RCC 7860 (cell line): ENCODE measurements around the gene TECPR2.
"Not testable (repeated sequence)": the region's sequence is repeated elsewhere in the genome, so short reads cannot be mapped to it uniquely, and the experiment has no call there.

Experiments
- DNase-seq: peaks from one replicate; pipeline ENCODE4 v3.0.0-alpha.2; 2015; ENCODE audit warnings: low spot score
- FAIRE-seq: peaks from 2 replicates; lab custom pipeline; 2012; peaks lifted over from hg19 to GRCh38; lab: Jason Lieb, UNC

The TECPR2 gene

DNA sequence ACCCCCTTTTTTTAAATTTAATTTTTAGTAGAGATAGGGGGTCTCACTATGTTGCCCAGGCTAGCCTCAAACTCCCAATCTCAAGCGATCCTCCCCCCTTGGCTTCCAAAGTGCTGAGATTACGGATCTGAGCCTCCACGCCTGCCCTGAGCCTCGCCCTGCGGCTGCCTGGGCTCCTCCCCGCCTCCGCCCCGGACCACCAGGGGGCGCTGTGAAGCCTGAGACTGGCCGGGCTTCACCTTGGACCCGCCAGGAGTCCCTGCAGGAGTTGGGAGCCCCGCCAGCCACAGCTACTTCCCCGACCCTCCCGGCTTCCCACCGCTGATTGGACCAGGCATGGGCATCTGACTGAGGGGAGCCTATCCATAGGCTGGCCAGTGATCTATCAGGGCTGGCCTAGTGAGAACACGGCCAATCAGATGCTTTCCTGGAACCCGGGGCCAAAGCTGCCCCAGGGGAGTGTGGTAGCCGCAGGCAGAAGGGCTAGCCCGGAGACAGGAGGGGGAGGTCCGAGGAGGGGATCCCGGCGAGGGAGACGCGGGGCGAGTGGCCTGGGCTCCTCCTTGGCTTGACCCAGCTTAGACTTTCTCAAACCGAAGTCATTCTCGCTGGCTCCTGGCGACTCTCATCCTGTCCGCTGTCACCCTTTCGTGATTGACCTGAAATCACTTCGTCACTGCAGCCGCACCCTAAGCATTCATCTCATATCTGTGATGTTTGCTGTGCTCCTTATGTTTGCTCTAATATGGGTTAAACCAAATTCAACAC lies 161.9 kb downstream of the TECPR2 start:
- peak; percentile 66 for FAIRE-seq
- peak; percentile 92 for DNase-seq

DNA sequence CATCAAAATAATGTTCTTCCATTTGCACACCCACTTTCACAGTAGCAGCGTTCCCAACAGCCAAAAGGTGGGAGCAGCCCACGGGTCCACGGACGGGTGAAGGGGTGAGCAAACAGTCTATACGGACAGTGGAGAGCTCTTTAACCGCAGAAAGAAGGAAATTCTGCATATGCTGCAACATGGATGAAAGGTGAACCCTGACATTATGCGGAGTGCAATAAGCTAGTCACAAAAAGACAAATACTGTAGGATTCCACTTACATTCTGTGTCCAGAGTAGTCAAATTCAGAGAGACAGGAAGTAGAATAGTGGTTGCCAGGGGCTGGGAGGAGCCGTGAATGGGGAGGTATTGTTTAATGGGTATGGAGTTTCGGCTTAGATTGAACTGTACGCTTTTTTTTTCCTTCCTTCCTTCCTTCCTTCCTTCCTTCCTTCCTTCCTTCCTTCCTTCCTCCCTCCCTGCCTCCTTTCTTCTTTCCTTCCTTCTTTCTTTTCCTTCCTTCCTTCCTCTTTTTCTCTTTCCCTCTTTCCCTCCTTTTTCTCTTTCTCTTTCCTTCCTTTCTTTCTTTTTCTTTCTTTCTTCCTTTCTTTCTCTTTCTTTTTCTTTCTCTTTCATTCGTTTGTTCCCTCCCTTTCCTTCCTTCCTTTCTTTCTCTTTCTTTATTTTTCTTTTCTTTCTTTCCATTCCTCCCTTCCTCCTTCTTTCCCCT lies 162.6 kb downstream of the TECPR2 start:
- FAIRE-seq (no peak), DNase-seq (peak; percentile 7)

DNA sequence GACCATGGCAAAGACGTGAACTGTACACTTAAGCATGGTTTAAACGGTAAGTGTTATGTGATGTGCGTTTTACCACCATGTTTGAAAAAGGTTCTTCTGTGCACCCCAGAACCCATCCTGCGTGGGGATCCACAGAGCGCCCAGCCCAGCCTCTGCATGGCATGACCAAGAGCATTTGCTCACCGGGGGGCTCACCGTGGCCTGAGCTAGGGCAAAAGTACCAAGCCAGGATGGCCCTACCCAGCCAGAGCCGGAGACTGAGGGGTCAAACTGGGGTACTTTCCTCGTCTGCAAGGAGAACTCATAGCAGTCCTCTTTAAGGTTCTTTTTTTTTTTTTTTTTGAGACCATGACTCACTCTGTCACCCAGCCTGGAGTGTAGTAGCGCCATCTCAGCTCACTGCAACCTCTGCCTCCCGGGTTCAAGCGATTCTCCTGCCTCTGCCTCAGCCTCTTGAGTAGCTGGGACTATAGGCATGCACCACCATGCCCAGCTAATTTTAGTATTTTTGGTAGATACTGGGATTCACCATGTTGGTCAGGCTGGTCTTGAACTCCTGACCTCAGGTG lies 163.3 kb downstream of the TECPR2 start:
- DNase-seq, result no peak
- no peak for FAIRE-seq

DNA sequence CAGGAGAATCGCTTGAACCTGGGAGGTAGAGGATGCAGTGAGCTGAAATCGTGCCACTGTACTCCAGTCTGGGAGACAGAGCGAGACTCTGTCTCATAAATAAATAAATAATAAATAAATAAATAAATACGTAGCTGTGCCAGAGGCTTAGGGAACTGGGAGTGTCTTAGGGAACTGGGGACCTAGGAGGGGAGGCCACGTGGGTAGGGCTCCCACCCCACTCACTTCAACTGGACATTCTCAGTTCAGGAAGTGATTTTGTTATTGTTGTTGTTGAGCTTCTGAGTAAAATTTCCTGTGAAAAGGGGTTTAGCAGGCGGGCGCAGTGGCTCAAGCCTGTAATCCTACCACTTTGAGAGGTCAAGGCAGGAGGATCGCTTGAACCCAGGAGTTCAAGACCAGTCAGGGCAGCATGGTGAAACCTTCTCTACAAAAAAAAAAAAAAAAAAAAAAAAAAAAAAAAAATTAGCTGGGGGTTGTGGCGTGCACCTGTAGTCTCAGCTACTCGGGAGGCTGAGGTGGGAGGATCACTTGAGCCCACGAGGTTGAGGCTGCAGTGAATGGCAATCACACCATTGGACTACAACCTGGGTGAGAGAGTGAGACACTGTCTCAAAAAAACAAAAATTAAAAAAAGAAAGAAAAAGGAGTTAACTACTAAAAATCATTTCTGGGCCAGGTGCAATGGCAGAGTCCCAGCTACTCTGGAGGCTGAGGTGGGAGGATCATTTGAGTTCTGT lies 165.9 kb downstream of the TECPR2 start:
- FAIRE-seq (no peak), DNase-seq (no peak)

DNA sequence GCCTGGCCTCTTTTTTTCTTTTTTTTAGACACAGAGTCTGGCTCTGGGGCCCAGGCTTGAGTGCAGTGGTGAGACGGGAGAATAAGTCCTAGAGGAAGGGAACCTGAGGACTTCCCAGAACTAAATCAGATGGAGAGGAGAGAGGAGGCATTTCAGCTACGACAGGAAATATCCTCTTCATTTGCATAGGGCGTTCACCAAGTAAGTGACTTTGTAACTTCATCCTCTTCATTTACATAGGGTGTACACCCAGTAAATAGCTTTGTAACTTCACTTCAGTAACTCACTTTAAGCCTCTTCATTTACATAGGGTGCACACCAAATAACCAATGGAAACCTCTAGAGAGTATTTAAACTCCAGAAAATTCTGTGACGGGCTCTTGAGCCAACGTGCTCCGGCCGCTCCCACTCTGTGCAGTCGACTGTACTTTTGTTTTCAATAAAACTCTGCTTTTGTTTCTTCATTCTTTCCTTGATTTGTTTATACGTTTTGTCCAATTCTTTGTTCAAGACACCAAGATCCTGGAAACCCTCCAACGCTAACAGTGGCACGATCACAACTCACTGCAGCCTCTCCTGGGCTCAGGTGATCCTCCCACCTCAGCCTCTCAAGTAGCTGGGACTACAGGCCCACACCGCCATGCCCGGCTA lies 168.2 kb downstream of the TECPR2 start:
- FAIRE-seq (no peak), DNase-seq (no peak)

DNA sequence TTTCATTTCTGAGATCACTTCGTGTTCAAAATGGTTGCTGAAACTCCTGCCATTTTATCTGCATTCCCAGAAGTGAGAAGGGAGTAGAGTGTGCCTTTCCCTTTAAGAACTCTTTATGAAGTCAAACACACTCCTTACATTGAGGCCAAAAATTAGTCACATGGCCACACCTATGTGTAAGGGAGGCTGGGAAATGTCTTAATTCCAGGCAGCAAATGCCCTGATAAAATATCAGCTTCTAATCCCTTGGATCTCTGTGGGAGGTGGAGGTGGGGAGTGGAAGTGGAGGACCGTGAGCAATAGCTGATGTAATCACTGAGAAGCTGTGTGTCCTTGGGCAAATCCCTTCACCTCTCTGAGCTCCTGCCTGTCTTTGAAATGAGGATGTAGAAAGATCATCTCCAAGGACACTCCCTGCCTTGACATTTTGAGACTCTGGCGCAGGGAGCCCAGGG lies 169.5 kb downstream of the TECPR2 start:
- FAIRE-seq, result no peak
- DNase-seq, result peak; percentile 45

DNA sequence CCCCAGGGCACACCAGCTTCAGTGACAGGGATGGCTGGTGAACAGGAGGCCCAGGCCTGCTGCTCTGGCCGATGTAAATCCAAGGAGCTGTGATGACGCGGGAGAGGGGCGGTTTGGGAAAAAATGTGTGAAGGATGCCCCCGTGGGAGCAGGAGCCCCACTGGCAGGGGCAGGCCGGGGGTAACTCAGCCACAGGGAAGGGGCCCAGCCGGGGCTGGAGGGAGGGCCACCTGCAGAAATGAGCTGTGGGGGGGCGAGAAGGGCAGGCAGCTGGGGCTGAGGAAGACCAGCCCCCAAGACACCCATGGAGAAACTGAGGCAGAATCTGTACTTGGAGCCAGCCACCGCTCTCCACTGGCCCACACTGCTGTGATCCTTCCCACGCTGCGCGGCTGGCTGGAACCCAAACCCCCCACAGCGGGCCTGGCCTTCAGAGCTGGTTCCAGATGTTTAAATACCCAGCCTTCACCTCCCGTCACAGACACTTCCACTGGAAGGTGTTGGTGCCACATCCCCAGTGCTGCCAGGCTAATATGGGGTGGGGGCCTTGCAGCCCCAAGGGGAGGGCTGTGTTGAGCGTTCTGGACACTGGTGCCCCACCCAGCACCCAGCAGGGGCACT lies 175.3 kb downstream of the TECPR2 start:
- no peak for DNase-seq
- no peak for FAIRE-seq

DNA sequence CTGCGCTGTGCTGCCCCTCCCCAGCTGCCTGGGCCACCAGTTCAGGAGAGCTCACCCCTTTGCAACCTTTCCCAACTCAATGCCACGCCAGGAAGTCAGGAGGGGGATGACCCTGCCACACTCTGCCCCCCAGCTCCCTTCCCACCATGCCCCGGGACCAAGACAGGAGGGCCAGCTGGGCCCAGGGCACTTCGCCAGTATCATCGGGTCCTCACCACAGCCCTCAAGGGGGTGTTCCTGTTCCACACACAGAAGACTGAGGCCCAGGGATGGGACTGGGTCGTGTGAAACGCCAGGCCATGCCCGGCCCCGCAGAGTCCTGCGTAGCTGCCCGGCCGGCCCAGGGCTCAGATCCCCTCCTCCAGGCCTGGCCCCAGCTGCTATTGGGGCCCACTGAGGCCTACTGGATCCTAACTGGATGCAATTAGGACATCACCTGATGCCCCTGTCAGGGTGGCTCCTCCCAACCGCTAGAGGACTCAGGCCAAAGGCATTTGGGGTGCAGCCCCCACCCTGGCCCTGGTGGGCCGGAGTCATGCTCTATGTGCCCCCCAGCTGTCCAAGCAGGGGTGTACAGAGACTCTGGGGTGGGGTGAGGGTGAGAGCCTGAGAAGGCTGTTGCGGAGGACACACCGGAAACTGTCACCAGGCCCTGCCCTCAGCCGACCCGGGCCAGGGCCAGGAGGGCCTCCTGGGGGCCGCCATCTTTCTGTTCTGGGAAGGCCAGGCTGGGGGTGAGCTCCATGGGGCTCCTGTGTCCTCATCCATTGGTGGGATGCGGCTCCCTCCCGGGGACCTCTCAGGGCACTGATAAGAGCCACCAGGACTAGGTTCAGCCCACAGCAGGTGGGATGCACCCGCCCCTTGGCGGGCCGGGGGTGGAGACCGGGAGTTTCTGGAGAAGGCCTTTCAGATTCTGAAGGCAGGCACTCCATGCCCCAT lies 176.1 kb downstream of the TECPR2 start:
- no peak for FAIRE-seq
- DNase-seq, result no peak

DNA sequence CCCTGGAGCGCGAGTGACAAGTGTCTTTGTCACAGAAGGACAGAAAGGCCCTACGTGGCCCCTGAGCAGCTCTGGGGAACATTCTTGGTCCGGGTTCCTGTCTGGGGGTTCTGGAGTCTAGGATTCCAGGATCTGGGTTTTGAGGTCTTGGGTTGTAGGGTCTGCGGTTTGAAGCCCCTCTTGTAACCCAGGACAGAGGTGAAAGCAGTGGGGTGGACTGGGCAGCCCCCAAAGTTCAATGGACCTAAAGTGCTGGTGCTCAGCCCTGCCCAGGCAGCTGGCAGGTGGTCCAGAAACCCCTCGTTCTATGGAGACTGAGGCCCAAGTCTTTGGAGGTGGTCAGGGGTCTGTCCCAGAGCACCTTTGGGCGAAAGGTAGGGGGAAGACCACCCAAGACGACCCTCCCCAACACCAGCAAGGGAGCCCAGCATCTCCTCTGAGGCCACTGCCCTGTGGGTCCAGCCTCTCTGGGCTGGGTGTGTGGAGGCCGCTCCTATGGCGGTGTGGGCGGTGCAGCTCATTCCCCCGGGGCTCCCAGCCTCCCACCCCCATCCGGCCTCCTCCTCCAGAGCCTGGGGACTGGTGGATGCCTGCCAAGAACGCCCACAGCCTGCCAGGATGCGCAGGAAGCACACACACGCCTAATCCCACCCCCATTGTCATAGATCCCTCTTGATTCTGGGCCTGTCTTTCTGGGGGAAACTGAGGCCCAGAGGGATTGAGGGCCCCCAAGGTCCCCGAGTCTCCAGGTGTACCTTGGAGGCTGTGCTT lies 177.0 kb downstream of the TECPR2 start:
- DNase-seq (no peak), FAIRE-seq (no peak)

DNA sequence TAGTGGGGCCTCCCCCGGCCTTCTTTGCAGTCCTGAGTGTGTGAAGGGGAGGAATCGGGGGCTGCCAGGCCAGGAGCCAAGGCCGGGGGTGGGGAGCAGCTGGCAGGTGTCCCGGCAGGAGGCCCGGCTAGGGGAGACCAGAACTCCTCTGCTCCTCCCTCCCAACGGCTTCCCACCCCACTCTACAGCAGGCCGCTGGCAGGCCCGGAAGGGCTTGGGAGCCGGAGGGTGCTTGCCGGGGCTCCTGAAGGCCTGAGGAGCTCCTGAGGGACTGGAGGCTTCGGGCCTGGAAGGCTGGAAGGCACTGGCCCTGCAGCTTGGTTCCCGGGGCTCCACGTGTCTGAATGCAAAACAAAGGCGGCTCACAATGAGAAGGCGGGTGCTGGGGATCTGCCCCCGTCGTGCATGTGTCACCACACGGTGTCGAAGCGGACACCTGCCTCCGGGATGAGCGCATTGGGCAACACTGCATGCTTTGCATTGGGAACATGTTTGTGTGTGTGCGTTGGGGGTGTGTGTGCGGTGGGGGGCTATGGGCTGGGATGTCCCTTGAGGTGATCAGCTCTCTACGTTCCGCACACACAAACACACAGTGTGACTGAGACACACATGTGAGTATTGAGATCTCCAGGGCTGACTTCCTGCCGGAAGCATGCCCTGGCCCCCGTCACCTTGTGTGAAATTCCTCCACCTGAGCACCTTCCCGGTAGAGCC lies 177.7 kb downstream of the TECPR2 start:
- DNase-seq, result no peak
- FAIRE-seq, result no peak

DNA sequence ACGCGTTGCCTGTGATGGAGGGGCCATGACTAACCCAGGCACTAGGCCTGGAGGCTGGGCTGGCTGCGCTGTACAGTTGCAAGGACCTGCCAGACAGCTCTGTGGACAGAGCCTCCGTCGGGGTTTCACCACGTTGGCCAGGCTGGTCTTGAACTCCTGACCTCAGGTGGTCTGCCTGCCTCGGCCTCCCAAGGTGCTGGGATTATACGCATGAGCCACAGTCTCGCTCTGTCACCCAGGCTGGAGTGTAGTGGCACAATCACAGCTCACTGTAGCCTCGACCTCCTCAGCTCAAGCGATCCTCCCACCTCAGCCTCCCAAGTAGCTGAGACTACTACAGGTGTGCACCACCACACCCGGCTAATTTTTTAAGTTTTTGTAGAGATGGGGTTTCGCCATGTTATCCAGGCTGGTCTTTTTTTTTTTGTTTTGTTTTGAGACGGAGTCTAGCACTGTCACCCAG lies 178.3 kb downstream of the TECPR2 start:
- not testable (repeated sequence) for DNase-seq, FAIRE-seq

DNA sequence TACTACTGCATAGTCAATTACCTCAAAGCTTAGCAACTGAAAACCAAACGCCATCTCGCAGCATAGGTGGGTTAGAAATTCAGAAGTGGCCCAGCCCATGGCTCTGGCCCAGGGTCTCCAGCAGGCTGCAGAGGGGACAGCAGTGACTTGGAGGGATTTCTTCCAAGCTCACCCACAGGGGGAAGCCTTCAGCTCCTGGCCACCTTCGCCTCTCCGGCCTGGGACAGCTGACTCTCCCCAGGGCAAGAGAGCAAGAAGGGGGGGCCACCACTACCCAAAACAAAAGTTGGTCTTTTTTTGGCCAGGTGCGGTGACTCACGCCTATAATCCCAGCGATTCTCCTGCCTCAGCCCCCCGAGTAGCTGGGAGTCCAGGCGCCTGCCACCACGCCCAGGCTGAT lies 179.0 kb downstream of the TECPR2 start:
- DNase-seq (no peak), FAIRE-seq (no peak)

DNA sequence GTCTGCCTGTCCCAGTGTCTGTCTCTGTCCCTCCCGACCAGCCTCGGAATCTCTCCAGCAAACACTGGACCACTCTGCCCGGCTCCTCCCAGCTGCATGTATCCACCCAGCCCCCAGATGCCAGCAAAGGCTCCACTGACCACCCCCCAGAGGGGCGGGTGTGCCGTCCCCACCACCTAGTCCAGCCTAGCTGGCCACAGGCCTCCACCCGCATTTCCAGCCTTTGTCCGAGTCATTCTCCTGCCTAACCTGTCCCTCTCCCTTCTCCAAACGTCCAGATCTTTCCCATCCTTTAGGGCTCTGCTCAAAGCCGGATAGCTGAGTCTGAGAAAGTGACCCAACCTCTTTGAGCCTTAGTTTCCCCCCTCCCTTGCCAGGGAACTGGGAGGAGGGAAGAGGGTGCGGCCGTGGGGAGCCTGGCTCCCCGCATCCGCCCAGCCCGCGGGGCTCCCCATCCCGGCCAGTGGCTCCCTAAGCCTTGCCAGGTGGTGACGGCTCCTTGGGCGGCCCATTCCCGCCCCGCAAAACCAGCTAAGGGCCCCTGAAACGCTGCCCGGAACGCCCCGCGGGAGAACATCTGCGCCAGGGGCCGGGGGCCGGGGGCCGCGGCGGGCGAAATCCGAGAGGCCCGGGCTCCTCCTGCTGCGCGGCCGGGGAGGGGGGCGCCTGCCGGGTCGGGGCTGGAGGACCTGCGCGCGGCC lies 181.5 kb downstream of the TECPR2 start:
- no peak for DNase-seq
- no peak for FAIRE-seq

DNA sequence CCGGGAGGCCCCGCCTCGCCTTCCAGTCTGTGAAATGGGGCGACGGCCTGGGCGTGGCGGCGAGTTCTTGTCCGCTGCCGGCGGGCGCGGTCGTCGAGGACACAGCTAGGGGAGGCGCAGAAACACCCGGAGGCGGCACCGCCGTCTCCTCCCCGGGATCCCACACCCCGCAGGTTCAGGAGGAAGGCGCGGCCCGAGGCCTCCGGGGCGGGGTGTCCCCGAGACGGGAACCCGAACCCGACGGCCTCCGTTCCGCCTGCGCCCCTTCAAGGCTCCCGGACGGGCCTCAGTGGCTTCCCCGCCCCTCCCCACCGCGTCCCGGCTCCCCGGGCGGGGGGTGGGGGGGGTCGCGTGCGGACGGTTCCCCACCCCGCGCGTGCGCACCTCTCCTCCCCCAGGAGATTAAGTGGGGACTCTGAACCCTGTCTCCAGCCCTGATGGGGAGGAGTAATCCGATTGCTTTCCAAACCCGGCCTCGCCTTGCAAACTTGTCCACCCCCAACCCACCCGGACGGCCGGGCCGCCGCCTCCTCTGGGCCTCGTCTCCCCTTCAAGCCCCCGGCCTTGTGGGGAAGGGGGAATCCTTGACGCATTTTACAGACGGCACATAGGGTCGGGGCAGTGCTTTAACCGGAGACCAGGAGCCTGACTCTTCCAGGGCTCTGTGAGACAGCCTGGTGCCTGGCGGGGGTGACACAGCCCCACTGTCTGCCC lies 182.2 kb downstream of the TECPR2 start:
- no peak for DNase-seq
- no peak for FAIRE-seq

DNA sequence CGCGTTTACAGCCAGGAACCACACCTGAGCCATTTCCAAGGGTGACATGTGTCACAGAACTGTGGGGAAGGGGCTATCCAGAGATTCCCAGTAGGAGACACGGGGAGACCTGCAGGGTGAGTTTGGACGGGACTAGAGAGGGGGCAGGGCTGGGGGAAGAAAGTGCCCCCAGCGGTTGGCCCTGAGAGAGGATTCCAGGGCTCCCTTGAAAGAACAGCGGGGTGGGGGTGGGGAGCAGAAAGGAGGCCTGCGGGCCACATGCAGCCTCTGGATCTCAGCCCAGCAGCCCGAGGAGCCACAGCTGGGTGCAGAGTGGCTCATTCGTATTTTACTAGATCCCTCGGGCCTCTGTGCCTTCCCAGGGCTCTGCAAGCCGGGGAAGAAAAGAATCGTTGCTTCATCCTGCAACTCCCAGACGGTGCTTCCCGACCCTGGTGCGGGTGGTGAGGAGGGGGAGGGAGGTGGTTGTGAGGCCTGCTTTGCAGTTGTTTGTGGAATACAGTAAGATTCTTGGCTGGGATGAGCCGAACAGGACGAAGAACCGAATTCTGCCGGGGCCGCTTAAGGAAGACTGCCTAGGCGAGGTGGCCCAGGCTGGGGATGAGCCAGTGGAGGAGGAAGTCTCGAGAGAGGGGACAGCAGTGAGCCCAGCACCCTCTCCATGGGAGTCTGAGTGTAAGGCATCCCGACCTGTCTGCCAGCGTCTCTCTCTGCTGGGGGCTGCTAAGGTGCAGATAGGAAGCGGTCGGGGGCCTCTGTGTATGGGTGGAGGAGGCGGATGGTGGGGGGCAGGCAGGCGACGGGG lies 182.9 kb downstream of the TECPR2 start:
- FAIRE-seq, result no peak
- no peak for DNase-seq
